Measurements from ENCODE around the gene SGMS1.

GRCh38 chr10:50618624-50619023 lies 5.1 kb downstream of the SGMS1 start:
- TF ChIP-seq, protein P1, sequence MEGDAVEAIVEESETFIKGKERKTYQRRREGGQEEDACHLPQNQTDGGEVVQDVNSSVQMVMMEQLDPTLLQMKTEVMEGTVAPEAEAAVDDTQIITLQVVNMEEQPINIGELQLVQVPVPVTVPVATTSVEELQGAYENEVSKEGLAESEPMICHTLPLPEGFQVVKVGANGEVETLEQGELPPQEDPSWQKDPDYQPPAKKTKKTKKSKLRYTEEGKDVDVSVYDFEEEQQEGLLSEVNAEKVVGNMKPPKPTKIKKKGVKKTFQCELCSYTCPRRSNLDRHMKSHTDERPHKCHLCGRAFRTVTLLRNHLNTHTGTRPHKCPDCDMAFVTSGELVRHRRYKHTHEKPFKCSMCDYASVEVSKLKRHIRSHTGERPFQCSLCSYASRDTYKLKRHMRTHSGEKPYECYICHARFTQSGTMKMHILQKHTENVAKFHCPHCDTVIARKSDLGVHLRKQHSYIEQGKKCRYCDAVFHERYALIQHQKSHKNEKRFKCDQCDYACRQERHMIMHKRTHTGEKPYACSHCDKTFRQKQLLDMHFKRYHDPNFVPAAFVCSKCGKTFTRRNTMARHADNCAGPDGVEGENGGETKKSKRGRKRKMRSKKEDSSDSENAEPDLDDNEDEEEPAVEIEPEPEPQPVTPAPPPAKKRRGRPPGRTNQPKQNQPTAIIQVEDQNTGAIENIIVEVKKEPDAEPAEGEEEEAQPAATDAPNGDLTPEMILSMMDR (IDR thresholded peaks at IDR 0.05), result no peak
- TF ChIP-seq EP300 (IDR thresholded peaks at IDR 0.05) (no peak), POLR2A (IDR thresholded peaks at IDR 0.05) (no peak), POLR2AphosphoS5 (IDR thresholded peaks at IDR 0.05) (no peak)
